ENCODE data around the gene IPO9.

GRCh38 chr1:201840055-201840454 is 11.1 kb downstream of the IPO9 start:
- TF ChIP-seq CTCF (IDR thresholded peaks at IDR 0.05; ENCODE audit: insufficient read depth, low read length) (no peak), SPI1 (IDR thresholded peaks at IDR 0.05; ENCODE audit: borderline replicate concordance, low read depth) (no peak), POLR2AphosphoS5 (IDR thresholded peaks at IDR 0.05; ENCODE audit: low read depth) (no peak), GABPA (IDR thresholded peaks at IDR 0.05; ENCODE audit: low read depth) (no peak), REST (IDR thresholded peaks at IDR 0.05; ENCODE audit: insufficient replicate concordance, low read depth) (no peak)
